Measurements from ENCODE around the gene ZC3H11A. TPM values are rescaled to one million over a fixed set of nuclear protein-coding genes. Genes with fewer than 3 reads are reported as not detected.
"Not testable (repeated sequence)": the region's sequence is repeated elsewhere in the genome, so short reads cannot be mapped to it uniquely, and the experiment has no call there.

ZC3H11A gene
- total RNA-seq, 4 donors from 2014 or later: 82.5 to 113 (median 95.9) TPM

DNA sequence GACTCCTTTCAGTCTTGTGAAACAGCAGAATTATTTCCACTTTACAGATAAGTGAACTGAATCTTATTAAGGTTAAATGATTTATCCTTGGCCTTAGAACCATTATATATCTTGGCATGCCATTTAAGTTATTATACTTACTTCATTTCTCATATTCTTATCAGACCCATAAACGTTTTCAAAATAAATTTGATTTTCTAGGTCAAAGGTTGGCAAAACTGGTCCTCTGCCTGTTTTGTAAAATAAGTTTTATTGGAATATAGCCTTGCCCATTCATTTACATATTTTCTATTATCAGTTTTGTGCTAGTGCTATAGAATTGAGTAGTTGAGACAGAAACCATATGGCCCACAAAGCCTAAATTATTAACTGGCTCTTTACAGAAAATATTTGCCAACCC is 33.1 kb downstream of the ZC3H11A start:
- Histone ChIP-seq H3K27ac (peak overlapping the region in 1 of 4 donors; percentile 63), H3K27me3 (no peaks in the 10 kb centered on the region), H3K36me3 (peaks cover 3 to 81% (median 4%) of the 10 kb centered on the region in 3 donors), H3K9me3 (no peaks in the 10 kb centered on the region), H3K4me3 (no peak overlapping the region), H3K4me1 (peaks cover 0 to 8% (median 3%) of the 10 kb centered on the region in 4 donors)
- 22 to 37% methylated on average over 1 of the region's 1 CpG for WGBS, 2 donors
- no peak for TF ChIP-seq CTCF (IDR thresholded peaks at IDR 0.05)
- TF ChIP-seq POLR2A (IDR thresholded peaks at IDR 0.05): no peak
- no peak for TF ChIP-seq EP300 (IDR thresholded peaks at IDR 0.05)
- no peak for DNase-seq (ENCODE audit: low spot score in 2 of 2)

GRCh38 chr1:203829247-203829646 is 33.8 kb downstream of the ZC3H11A start:
- H3K9me3 ChIP-seq: not testable (repeated sequence)
- peaks cover 3 to 81% (median 6%) of the 10 kb centered on the region in 3 donors for H3K36me3 ChIP-seq
- 72 to 73% methylated on average over 5 of the region's 5 CpGs for WGBS, 2 donors

DNA sequence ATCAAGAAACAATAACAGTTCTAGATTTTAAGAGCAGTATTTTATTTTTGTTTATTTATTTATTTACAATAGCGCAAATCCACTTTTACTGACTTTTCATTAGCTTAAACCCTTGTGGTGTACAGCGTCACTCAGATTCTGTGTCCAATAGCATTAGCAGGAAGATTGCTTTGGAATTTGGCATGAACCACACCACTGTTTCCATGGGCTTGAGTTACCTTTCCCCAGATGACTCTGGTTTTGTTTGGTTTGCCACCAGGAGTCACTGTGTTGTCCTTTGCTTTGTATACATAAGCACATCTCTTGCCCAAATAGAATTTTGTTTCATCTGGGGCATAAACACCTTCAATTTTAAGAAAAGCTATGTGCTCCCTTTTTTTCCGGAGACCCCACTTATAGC is 40.1 kb downstream of the ZC3H11A start:
- no peak for DNase-seq (ENCODE audit: low spot score in 2 of 2)
- Histone ChIP-seq H3K4me3 (no peak overlapping the region), H3K9me3 (no peaks in the 10 kb centered on the region), H3K27me3 (no peaks in the 10 kb centered on the region), H3K27ac (no peak overlapping the region), H3K36me3 (peaks cover 12 to 98% (median 30%) of the 10 kb centered on the region in 3 donors), H3K4me1 (peaks cover 0 to 14% (median 0%) of the 10 kb centered on the region in 4 donors)
- TF ChIP-seq EP300 (IDR thresholded peaks at IDR 0.05) (no peak), POLR2A (IDR thresholded peaks at IDR 0.05) (no peak), CTCF (IDR thresholded peaks at IDR 0.05) (no peak)
- WGBS, 2 donors: 95 to 97% methylated on average over 3 of the region's 3 CpGs

More at GRCh38 chr1:203829247-203829646, 33.8 kb downstream of the ZC3H11A start:
- not testable (repeated sequence) for H3K4me1 ChIP-seq; DNase-seq (ENCODE audit: low spot score in 2 of 2); H3K4me3 ChIP-seq; H3K27me3 ChIP-seq
- H3K27ac ChIP-seq: peak overlapping the region in 2 of 4 donors; percentile 46 to 63

- TF ChIP-seq CTCF (IDR thresholded peaks at IDR 0.05): no peak
- TF ChIP-seq POLR2A (IDR thresholded peaks at IDR 0.05): no peak
- no peak for TF ChIP-seq EP300 (IDR thresholded peaks at IDR 0.05)
- Histone ChIP-seq H3K36me3 (peaks cover 8 to 90% (median 38%) of the 10 kb centered on the region in 3 donors), H3K27me3 (no peaks in the 10 kb centered on the region), H3K4me1 (peaks cover 0 to 14% (median 0%) of the 10 kb centered on the region in 4 donors), H3K9me3 (no peaks in the 10 kb centered on the region), H3K27ac (no peak overlapping the region), H3K4me3 (no peak overlapping the region)
- 54 to 62% methylated on average over 5 of the region's 5 CpGs for WGBS, 2 donors
- DNase-seq (ENCODE audit: low spot score in 2 of 2): no peak
These were observed 43.7 kb downstream of the ZC3H11A start for GRCh38 chr1:203839081-203839480.

- peak overlapping the region in 1 of 4 donors; percentile 29 for H3K27ac ChIP-seq
These were observed 44.9 kb downstream of the ZC3H11A start for GRCh38 chr1:203840208-203840808.

More at GRCh38 chr1:203840208-203840808, 44.9 kb downstream of the ZC3H11A start:
- H3K4me3 ChIP-seq: no peak overlapping the region
- no peak for DNase-seq (ENCODE audit: low spot score in 2 of 2)
- 92 to 96% methylated on average over 4 of the region's 4 CpGs for WGBS, 2 donors
- no peaks in the 10 kb centered on the region for H3K27me3 ChIP-seq
- TF ChIP-seq CTCF (IDR thresholded peaks at IDR 0.05): no peak
- no peak for TF ChIP-seq EP300 (IDR thresholded peaks at IDR 0.05)
- no peak for TF ChIP-seq POLR2A (IDR thresholded peaks at IDR 0.05)
- peaks cover 0 to 14% (median 0%) of the 10 kb centered on the region in 4 donors for H3K4me1 ChIP-seq
- peaks cover 3 to 87% (median 32%) of the 10 kb centered on the region in 3 donors for H3K36me3 ChIP-seq
- no peaks in the 10 kb centered on the region for H3K9me3 ChIP-seq
